Right lobe of liver (tissue), 6 donors: ENCODE data around the gene MGAT4C. TPM values are rescaled to one million over a fixed set of nuclear protein-coding genes. Genes with fewer than 3 reads are reported as not detected.

Experiments
- ATAC-seq, 4 donors: fragments of 200-7000 bp; cut with Tn5 transposase; one replicate each; pipeline ENCODE4 v1.9.1; 2020; ENCODE audit warnings: mild to moderate bottlenecking in 4 of 4, moderate library complexity in 4 of 4
- DNase-seq, 3 donors: peaks; one replicate each; pipeline ENCODE4 v3.0.0-alpha.2; 2020
- H3K27ac ChIP-seq, 3 donors: fragments of 200-600 bp; one replicate each; pipeline ENCODE4 v1.8.0; 2022
- H3K27me3 ChIP-seq, 2 donors: fragments of 200-600 bp; one replicate each; pipeline ENCODE4 v1.8.0; 2022
- H3K36me3 ChIP-seq, 4 donors: fragments of 200-600 bp; sonication (generic) in 1 of 4; one replicate each; pipeline versions ENCODE4 v1.5.1 to v1.8.0; 2017 to 2022; ENCODE audit warnings: control low read depth in 1 of 4
- H3K4me1 ChIP-seq, 4 donors: fragments of 200-600 bp; sonication (generic) in 1 of 4; one replicate each; pipeline versions ENCODE4 v1.5.1 to v1.8.0; 2017 to 2022; ENCODE audit warnings: control low read depth in 1 of 4
- H3K4me3 ChIP-seq, 3 donors: fragments of 200-600 bp; one replicate each; pipeline ENCODE4 v1.8.0; 2022
- H3K9me3 ChIP-seq, 4 donors: fragments of 200-600 bp; sonication (generic) in 1 of 4; one replicate each; pipeline versions ENCODE4 v1.5.1 to v1.8.0; 2017 to 2022; ENCODE audit warnings: control low read depth in 1 of 4
- CTCF ChIP-seq, 4 donors: fragments of 200-600 bp in 3 of 4; fragments of 450-650 bp in 1 of 4; IDR thresholded peaks; one replicate each; pipeline versions ENCODE4 v1.5.1 to v1.8.0; 2016 to 2022; ENCODE audit warnings: antibody characterized with exemption in 4 of 4, mild to moderate bottlenecking in 2 of 4
- POLR2A ChIP-seq: fragments of 450-650 bp; IDR thresholded peaks from one replicate; pipeline ENCODE4 v1.6.1; 2017; ENCODE audit warnings: antibody characterized with exemption, mild to moderate bottlenecking
- WGBS: methylation state at CpG from one replicate; pipeline ENCODE4 v1.1.6; 2018; ENCODE audit warnings: low coverage, low lambda C conversion rate; ENCODE audit not compliant: insufficient coverage; ENCODE audit errors: missing lambda C conversion rate; 5-methylcytosine and 5-hydroxymethylcytosine counted together
- intact Hi-C, 2 donors: fragments of 100-400 bp; cut with DNase I; formaldehyde crosslinking; loops; one replicate each; pipeline versions ENCODE4 v1.11.2 to v1.14.1; 2022
- total RNA-seq, 6 experiments: library from RNA; depleted of rRNA in 2 of 6; stranded (reverse); fragments of >200 nt in 2 of 6; fragmentation: NEBNext Ultra II Directional in 3 of 6; extraction: Animal tissue kit (Norgen Biotek cat#: 25700) in 3 of 6; gene quantifications; one replicate each; pipeline versions ENCODE4 v1.1.0 to v1.2.4, GENCODE V29; 2016 to 2023
- donor health status: DM: no; HTN: yes; CAD: no.
- donor health status: DM: no; HTN: no; CAD: no.
- donor health status: DM: no; HTN: no; CAD: no.
- donor health status: DM: no; HTN: yes; CAD: no.
- donor health status: DM: no; HTN: yes; CAD: no.

Gene MGAT4C
- total RNA-seq, 6 experiments from 2014 or later = 0.06 to 0.55 (median 0.07) TPM; not detected in 1

GRCh38 chr12:86198696-86199444, 57.3 kb downstream of the MGAT4C start:
- no peak for DNase-seq
- 34% methylated on average over 4 of the region's 4 CpGs for WGBS
- intact Hi-C loops = no loop called here

GRCh38 chr12:86196465-86196864, 59.7 kb downstream of the MGAT4C start:
- Histone ChIP-seq H3K4me3 (no peak overlapping the region), H3K4me1 (no peaks in the 10 kb centered on the region), H3K27ac (no peak overlapping the region), H3K9me3 (no peaks in the 10 kb centered on the region), H3K27me3 (no peaks in the 10 kb centered on the region), H3K36me3 (no peaks in the 10 kb centered on the region)
- WGBS = 30% methylated on average over 1 of the region's 1 CpG
- ATAC-seq (no peak), DNase-seq (no peak)
- TF ChIP-seq CTCF (IDR thresholded peaks at IDR 0.05) = no peak
- TF ChIP-seq POLR2A = no peak
- intact Hi-C loops = no loop called here

More at GRCh38 chr12:86198696-86199444, 57.3 kb downstream of the MGAT4C start:
- Histone ChIP-seq H3K36me3 (no peaks in the 10 kb centered on the region), H3K27ac (no peak overlapping the region), H3K27me3 (no peaks in the 10 kb centered on the region), H3K4me3 (no peak overlapping the region), H3K9me3 (no peaks in the 10 kb centered on the region), H3K4me1 (no peaks in the 10 kb centered on the region)
- TF ChIP-seq POLR2A (no peak), CTCF (IDR thresholded peaks at IDR 0.05) (no peak)
- ATAC-seq = no peak

GRCh38 chr12:86194721-86195120, 61.5 kb downstream of the MGAT4C start:
- no peak overlapping the region for H3K27ac ChIP-seq
- no peaks in the 10 kb centered on the region for H3K36me3 ChIP-seq
- H3K4me3 ChIP-seq = no peak overlapping the region
- no peaks in the 10 kb centered on the region for H3K9me3 ChIP-seq
- H3K4me1 ChIP-seq = no peaks in the 10 kb centered on the region
- ATAC-seq (no peak), DNase-seq (no peak)
- intact Hi-C loops = no loop called here
- H3K27me3 ChIP-seq = no peaks in the 10 kb centered on the region
- no peak for TF ChIP-seq CTCF (IDR thresholded peaks at IDR 0.05)
- 53% methylated on average over 2 of the region's 2 CpGs for WGBS

- Histone ChIP-seq H3K4me3 (no peak overlapping the region), H3K4me1 (no peaks in the 10 kb centered on the region), H3K36me3 (no peaks in the 10 kb centered on the region), H3K27ac (no peak overlapping the region), H3K9me3 (no peaks in the 10 kb centered on the region), H3K27me3 (no peaks in the 10 kb centered on the region)
- intact Hi-C loops = no loop called here
- no peak for ATAC-seq
- 50% methylated on average over 1 of the region's 1 CpG for WGBS
- no peak for DNase-seq
- TF ChIP-seq POLR2A (no peak), CTCF (IDR thresholded peaks at IDR 0.05) (no peak)
These were observed 62.3 kb downstream of the MGAT4C start for GRCh38 chr12:86193931-86194330.
